Mammary epithelial cell (primary cell): Measurements from ENCODE around the gene SLC39A3.

ENCODE experiments used
- EZH2 ChIP-seq: IDR thresholded peaks from 2 replicates; pipeline ENCODE4 v1.6.1; 2012; ENCODE audit warnings: low read length, inconsistent platforms, borderline replicate concordance
- TF ChIP-seq, protein P1 (sequence below), 2 donors: IDR thresholded peaks in 1 of 2; conservative IDR thresholded peaks in 1 of 2; 2 replicates each; pipeline ENCODE4 v1.5.1; 2011 to 2012; ENCODE audit warnings: inconsistent platforms in 2 of 2, low read length in 2 of 2, mild to moderate bottlenecking in 2 of 2, control low read depth in 1 of 2, low read depth in 1 of 2; ENCODE audit not compliant: insufficient read depth in 1 of 2; ENCODE audit errors: extremely low read depth in 1 of 2

DNA sequence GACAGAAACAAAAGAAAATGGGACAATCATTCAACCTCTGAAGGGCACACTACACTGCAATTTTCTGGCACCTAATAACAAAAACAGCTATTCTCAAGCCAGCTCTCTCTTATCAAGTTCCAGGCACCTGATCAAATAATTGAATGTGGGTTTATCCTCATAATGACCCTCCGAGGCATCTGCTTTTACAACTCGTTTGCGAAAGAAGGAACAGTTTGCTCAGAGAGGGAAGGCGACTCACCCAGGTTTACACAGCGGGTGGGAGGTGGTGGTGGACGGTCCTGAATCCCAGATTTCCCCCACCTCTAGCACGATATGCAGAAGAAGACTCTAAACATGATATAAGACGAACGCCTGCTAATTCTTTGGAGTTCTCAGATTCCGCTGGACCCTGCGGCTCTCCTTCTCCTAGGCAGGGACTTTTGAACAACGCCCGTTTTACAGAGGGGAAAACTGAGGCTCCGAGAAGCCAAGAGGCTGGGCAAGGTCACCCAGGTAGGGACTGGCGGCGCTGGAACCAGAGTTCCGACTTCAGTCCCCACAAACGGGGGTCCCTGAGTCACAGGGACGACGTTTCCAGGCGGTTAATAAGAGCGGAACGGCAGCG is 42.6 kb upstream of the SLC39A3 start:
- TF ChIP-seq, protein P1, sequence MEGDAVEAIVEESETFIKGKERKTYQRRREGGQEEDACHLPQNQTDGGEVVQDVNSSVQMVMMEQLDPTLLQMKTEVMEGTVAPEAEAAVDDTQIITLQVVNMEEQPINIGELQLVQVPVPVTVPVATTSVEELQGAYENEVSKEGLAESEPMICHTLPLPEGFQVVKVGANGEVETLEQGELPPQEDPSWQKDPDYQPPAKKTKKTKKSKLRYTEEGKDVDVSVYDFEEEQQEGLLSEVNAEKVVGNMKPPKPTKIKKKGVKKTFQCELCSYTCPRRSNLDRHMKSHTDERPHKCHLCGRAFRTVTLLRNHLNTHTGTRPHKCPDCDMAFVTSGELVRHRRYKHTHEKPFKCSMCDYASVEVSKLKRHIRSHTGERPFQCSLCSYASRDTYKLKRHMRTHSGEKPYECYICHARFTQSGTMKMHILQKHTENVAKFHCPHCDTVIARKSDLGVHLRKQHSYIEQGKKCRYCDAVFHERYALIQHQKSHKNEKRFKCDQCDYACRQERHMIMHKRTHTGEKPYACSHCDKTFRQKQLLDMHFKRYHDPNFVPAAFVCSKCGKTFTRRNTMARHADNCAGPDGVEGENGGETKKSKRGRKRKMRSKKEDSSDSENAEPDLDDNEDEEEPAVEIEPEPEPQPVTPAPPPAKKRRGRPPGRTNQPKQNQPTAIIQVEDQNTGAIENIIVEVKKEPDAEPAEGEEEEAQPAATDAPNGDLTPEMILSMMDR (conservative IDR thresholded peaks at IDR 0.05 in 1 of 2, IDR thresholded peaks at IDR 0.05 in 1 of 2; ENCODE audit: extremely low read depth in 1 of 2, insufficient read depth in 1 of 2, low read depth in 1 of 2, low read length in 2 of 2) = no peak
- no peak for TF ChIP-seq EZH2
